K562 (cell line): ENCODE results near the gene MARCO. TPM values are rescaled to one million over a fixed set of nuclear protein-coding genes. Genes with fewer than 3 reads are reported as not detected.

ENCODE experiments used
- ATAC-seq: fragments of 200-7000 bp; cut with Tn5 transposase; 3 replicates; pipeline ENCODE4 v1.9.1; 2020; ENCODE audit warnings: moderate library complexity
- BruUV-seq: library from RNA; stranded (reverse); fragments of 400-500 nt; replicated peaks from 2 replicates; lab custom pipeline; 2021; lab: Mats Ljungman, UMichigan
- CTCF ChIA-PET: fragments of 300-600 bp; formaldehyde crosslinking; extraction: SDS; loops from one replicate; lab custom pipeline; 2021; ENCODE audit warnings: low intra/inter-chr PET ratio; lab: Yijun Ruan, JAX
- POLR2A ChIA-PET: fragments of 300-600, 350-650 bp; sonication (Branson Sonifier 250); formaldehyde crosslinking; extraction: SDS; loops from one replicate; lab custom pipeline; 2021; ENCODE audit warnings: antibody characterized with exemption, inconsistent platforms; lab: Yijun Ruan, JAX
- DNase-seq, 4 experiments: peaks; one replicate each; pipeline versions ENCODE4 v3.0.0 to v3.0.0-alpha.2; 2011 to 2018; ENCODE audit warnings: low spot score in 3 of 4, mixed read lengths in 3 of 4; ENCODE audit errors: extremely low read depth in 1 of 4
- FAIRE-seq: peaks from 2 replicates; lab custom pipeline; 2011; peaks lifted over from hg19 to GRCh38; lab: Jason Lieb, UNC
- H2AFZ ChIP-seq: 2 replicates; pipeline ENCODE4 v1.6.0; 2011; ENCODE audit warnings: low read depth, low read length, control low read depth, inconsistent platforms
- H3K27ac ChIP-seq: fragments of 200-600 bp; 3 replicates; pipeline ENCODE4 v1.8.0; 2011; ENCODE audit warnings: low read depth, mild to moderate bottlenecking, control low read depth, inconsistent platforms, low read length, moderate library complexity, mixed read lengths; ENCODE audit errors: extremely low read depth
- H3K27me3 ChIP-seq, 2 experiments: fragments of 300-600 bp in 1 of 2; 2 replicates in 1 of 2; 3 replicates in 1 of 2; pipeline versions ENCODE4 v1.6.0 to v1.8.0; 2011; ENCODE audit warnings: inconsistent platforms in 2 of 2, low read length in 2 of 2, mild to moderate bottlenecking in 1 of 2, mixed read lengths in 1 of 2, moderate library complexity in 1 of 2; ENCODE audit not compliant: control insufficient read depth in 2 of 2, insufficient read depth in 2 of 2
- H3K36me3 ChIP-seq: fragments of 300-600 bp; 3 replicates; pipeline ENCODE4 v1.8.0; 2011; ENCODE audit warnings: mild to moderate bottlenecking, low read length, inconsistent platforms; ENCODE audit not compliant: control insufficient read depth, insufficient read depth
- H3K4me1 ChIP-seq, 2 experiments: fragments of 200-600 bp in 1 of 2; replicated peaks in 1 of 2; 2 replicates in 1 of 2; 3 replicates in 1 of 2; pipeline versions ENCODE4 v1.5.1 to v1.8.0; 2011; ENCODE audit warnings: inconsistent platforms in 2 of 2, low read length in 2 of 2, mild to moderate bottlenecking in 1 of 2, mixed read lengths in 1 of 2, moderate library complexity in 1 of 2; ENCODE audit not compliant: control insufficient read depth in 2 of 2, insufficient read depth in 2 of 2
- H3K4me2 ChIP-seq: 2 replicates; pipeline ENCODE4 v1.6.1; 2011; ENCODE audit warnings: low read length, control low read depth, inconsistent platforms, mixed read lengths; ENCODE audit not compliant: insufficient read depth
- H3K4me3 ChIP-seq: fragments of 200-600 bp; sonication (generic), shearing (Covaris generic); 2 replicates; pipeline ENCODE4 v1.5.1; 2016; ENCODE audit warnings: control low read depth, inconsistent platforms
- H3K79me2 ChIP-seq: fragments of 200-600 bp; 3 replicates; pipeline ENCODE4 v1.8.0; 2011; ENCODE audit warnings: low read length, inconsistent platforms; ENCODE audit not compliant: control insufficient read depth, insufficient read depth
- H3K9ac ChIP-seq, 2 experiments: 2 replicates each; pipeline versions ENCODE4 v1.6.0 to v1.6.1; 2011; ENCODE audit warnings: low read depth in 2 of 2, low read length in 2 of 2, control low read depth in 1 of 2, inconsistent platforms in 1 of 2, mild to moderate bottlenecking in 1 of 2, mixed read lengths in 1 of 2; ENCODE audit not compliant: insufficient read depth in 1 of 2
- H3K9me1 ChIP-seq: one replicate; pipeline ENCODE4 v1.6.0; 2011; ENCODE audit warnings: inconsistent platforms, mild to moderate bottlenecking, low read length, moderate library complexity; ENCODE audit not compliant: control insufficient read depth, insufficient read depth
- H3K9me3 ChIP-seq: replicated peaks from 2 replicates; pipeline ENCODE4 v1.5.1; 2011; ENCODE audit warnings: low read depth, low read length, inconsistent platforms; ENCODE audit not compliant: control insufficient read depth, insufficient read depth
- H4K20me1 ChIP-seq: replicated peaks from 2 replicates; pipeline ENCODE4 v1.6.1; 2011; ENCODE audit warnings: low read length, inconsistent platforms, mixed read lengths; ENCODE audit not compliant: control insufficient read depth, insufficient read depth
- CXXC5 ChIP-seq: fragments of 250-450 bp; sonication (Bioruptor Pico); IDR thresholded peaks from 2 replicates; pipeline ENCODE4 v1.8.0; 2022; ENCODE audit warnings: inconsistent platforms, mild to moderate bottlenecking, moderate library complexity
- HDAC2 ChIP-seq: fragments of 450-650 bp; IDR thresholded peaks from 2 replicates; pipeline ENCODE4 v1.6.1; 2016; ENCODE audit warnings: mild to moderate bottlenecking
- KHSRP ChIP-seq: fragments of 450-650 bp; IDR thresholded peaks from 2 replicates; pipeline ENCODE4 v1.6.1; 2017
- KLF6 ChIP-seq: fragments of 250-450 bp; sonication (Bioruptor Pico); IDR thresholded peaks from 2 replicates; pipeline ENCODE4 v1.4.0; 2020; ENCODE audit warnings: mild to moderate bottlenecking, moderate library complexity, borderline replicate concordance
- NCOA2 ChIP-seq, 2 experiments: fragments of 450-650 bp; IDR thresholded peaks; 2 replicates each; pipeline ENCODE4 v1.6.1; 2018; ENCODE audit warnings: mild to moderate bottlenecking in 2 of 2, moderate library complexity in 1 of 2; ENCODE audit not compliant: partially characterized antibody in 2 of 2
- PHB ChIP-seq: fragments of 250-450 bp; sonication (Bioruptor Pico); IDR thresholded peaks from 2 replicates; pipeline ENCODE4 v1.5.0; 2021
- PHF21A ChIP-seq: fragments of 450-650 bp; IDR thresholded peaks from 2 replicates; pipeline ENCODE4 v1.6.1; 2017; ENCODE audit warnings: low read depth, borderline replicate concordance
- POLR2AphosphoS2 ChIP-seq: IDR thresholded peaks from 2 replicates; pipeline ENCODE4 v1.6.1; 2012; ENCODE audit warnings: low read length, improper control_type of control experiment
- ZNF695 ChIP-seq: fragments of 450-650 bp; formaldehyde crosslinking; IDR thresholded peaks from 2 replicates; pipeline ENCODE4 v1.4.0; 2020; ENCODE audit warnings: mild to moderate bottlenecking, moderate library complexity
- WGBS: fragments of 100-300 bp; shearing (Covaris generic); methylation state at CpG from one replicate; pipeline ENCODE4 v1.1.6; 2016; ENCODE audit warnings: low coverage, mixed read lengths; ENCODE audit not compliant: insufficient coverage; ENCODE audit errors: missing lambda C conversion rate; 5-methylcytosine and 5-hydroxymethylcytosine counted together
- in situ Hi-C: fragments of 300-500 bp; cut with MboI; formaldehyde crosslinking; loops from 4 replicates; pipeline ENCODE4 v1.15.0; 2018; ENCODE audit warnings: inconsistent platforms, mixed read lengths
- intact Hi-C: fragments of 100-400 bp; cut with micrococcal nuclease; formaldehyde crosslinking; loops from 2 replicates; pipeline ENCODE4 v1.14.2; 2022
- polyA plus RNA-seq, 8 experiments: library from polyadenylated mRNA; depleted of rRNA in 4 of 8; stranded (reverse) in 5 of 8; unstranded in 3 of 8; fragments of >200 nt; fragmentation: Nextera tagmentation in 2 of 8; fragmentation: Illumina TruSeq in 1 of 8; extraction: Ambion mirVana in 2 of 8; extraction: Trizol in 1 of 8; gene quantifications; 2 replicates each; pipeline versions ENCODE4 v1.2.1 to v1.2.3, GENCODE V29; 2011 to 2014; ENCODE audit warnings: inconsistent platforms in 1 of 8, missing spikeins in 1 of 8
- total RNA-seq, 7 experiments: library from RNA; depleted of rRNA in 6 of 7; stranded (reverse); fragments of >200 nt in 6 of 7; fragmentation: Illumina TruSeq in 2 of 7; extraction: Trizol in 2 of 7; gene quantifications; 2 replicates each; pipeline versions ENCODE4 v1.2.1 to v1.2.3, GENCODE V29; 2011 to 2021; ENCODE audit warnings: low replicate concordance in 1 of 7
- TF ChIP-seq, protein P1 (sequence below): fragments of 250-450 bp; sonication (Bioruptor Pico); IDR thresholded peaks from 2 replicates; pipeline ENCODE4 v1.4.0; 2020; ENCODE audit warnings: borderline replicate concordance
- TF ChIP-seq, protein P2 (sequence below), 2 experiments: fragments of 250-450 bp in 1 of 2; fragments of 450-650 bp in 1 of 2; sonication (Bioruptor Pico) in 1 of 2; IDR thresholded peaks; 2 replicates each; pipeline versions ENCODE4 v1.6.1 to v1.8.0; 2016 to 2021; ENCODE audit warnings: mild to moderate bottlenecking in 2 of 2, moderate library complexity in 2 of 2, missing compliant biosample characterization in 1 of 2, missing genetic modification characterization in 1 of 2
- TF ChIP-seq, protein P3 (sequence below): IDR thresholded peaks from 2 replicates; pipeline ENCODE4 v1.6.1; 2016; ENCODE audit warnings: missing genetic modification characterization, missing compliant biosample characterization

The MARCO gene
- total and polyA plus RNA-seq, 9 of the 15 experiments (the other 6 are each of a cell fraction or from before 2014, with no cell fraction given) = 0.31 TPM; not detected in 8

DNA sequence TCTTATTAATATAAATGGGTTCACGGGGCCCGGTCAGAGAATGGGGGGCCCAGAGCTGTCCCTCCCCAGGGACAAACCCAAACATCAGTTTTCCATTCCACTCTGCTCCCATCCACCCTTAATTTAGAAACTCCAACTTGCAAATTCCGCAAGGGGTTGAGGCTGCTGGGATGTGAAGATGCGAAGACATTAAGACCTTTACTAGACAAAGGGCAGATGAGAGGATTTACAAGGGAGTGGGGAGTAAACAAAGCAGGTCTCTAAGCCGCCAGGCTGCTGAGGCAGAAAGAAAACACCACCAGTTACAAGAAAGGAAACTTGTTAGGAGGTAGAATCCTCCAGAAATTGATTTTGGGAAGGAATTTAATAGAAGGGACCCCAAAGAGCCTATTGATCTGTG, 33.1 kb downstream of the MARCO start:
- no peaks in the 10 kb centered on the region for H3K79me2 ChIP-seq
- H3K4me2 ChIP-seq = no peak overlapping the region
- no peaks in the 10 kb centered on the region for H3K36me3 ChIP-seq
- in situ Hi-C loops = no loop called here
- ChIA-PET CTCF (no interaction called here), POLR2A (no interaction called here)
- H3K9ac ChIP-seq = no peak overlapping the region
- intact Hi-C loops = no loop called here
- no peaks in the 10 kb centered on the region for H3K9me1 ChIP-seq
- DNase-seq = no peak
- no peaks in the 10 kb centered on the region; the same call in 1 of the 2 replicates for H4K20me1 ChIP-seq
- peaks cover 0 to 34% of the 10 kb centered on the region in 2 experiments; a peak in 2 of 5 replicates for H3K27me3 ChIP-seq
- ATAC-seq = no peak
- FAIRE-seq = no peak
- no peak overlapping the region for H2AFZ ChIP-seq
- BruUV-seq = no TSS peak
- TF ChIP-seq, protein P1, sequence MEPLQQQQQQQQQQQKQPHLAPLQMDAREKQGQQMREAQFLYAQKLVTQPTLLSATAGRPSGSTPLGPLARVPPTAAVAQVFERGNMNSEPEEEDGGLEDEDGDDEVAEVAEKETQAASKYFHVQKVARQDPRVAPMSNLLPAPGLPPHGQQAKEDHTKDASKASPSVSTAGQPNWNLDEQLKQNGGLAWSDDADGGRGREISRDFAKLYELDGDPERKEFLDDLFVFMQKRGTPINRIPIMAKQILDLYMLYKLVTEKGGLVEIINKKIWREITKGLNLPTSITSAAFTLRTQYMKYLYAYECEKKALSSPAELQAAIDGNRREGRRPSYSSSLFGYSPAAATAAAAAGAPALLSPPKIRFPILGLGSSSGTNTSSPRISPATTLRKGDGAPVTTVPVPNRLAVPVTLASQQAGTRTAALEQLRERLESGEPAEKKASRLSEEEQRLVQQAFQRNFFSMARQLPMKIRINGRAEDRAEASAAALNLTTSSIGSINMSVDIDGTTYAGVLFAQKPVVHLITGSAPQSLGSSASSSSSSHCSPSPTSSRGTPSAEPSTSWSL = no peak
- no peaks in the 10 kb centered on the region for H3K9me3 ChIP-seq
- no peak overlapping the region for H3K27ac ChIP-seq
- no peaks in the 10 kb centered on the region for H3K4me1 ChIP-seq
- H3K4me3 ChIP-seq = no peak overlapping the region
- WGBS = 0% methylated on average over 5 of the region's 5 CpGs

DNA sequence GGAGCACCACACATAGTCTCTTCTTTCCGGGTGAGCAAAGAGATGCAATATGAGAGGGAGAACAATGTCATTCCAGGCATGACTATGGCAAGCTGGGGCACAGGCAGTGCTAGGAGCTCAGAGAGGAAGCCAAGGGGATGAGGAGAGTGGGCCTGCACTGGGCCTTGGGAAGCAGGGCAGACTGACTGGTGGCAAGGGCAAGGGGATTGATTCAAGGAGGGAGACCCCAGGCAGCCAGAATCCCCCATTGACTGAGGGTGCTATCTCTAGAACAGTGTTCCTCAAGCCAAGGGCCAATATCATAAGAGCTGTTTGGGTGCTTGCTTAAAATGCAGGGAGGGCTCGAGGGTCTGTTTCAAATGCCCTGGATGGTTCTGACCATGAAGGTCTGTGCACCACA, 36.1 kb downstream of the MARCO start:
- WGBS = 0% methylated on average over 2 of the region's 2 CpGs
- TF ChIP-seq KLF6 (no peak), PHB (no peak), CXXC5 (CRISPR knock-in tag) (no peak), POLR2AphosphoS2 (no peak), NCOA2 (IDR thresholded peaks at IDR 0.05; ENCODE audit: partially characterized antibody in 2 of 2) (no peak), ZNF695 (CRISPR knock-in tag) (no peak), PHF21A (no peak), HDAC2 (no peak), KHSRP (no peak)
- TF ChIP-seq, protein P2, sequence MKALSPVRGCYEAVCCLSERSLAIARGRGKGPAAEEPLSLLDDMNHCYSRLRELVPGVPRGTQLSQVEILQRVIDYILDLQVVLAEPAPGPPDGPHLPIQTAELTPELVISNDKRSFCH (CRISPR knock-in tag; IDR thresholded peaks at IDR 0.05) = no peak
- TF ChIP-seq, protein P2 (tag; IDR thresholded peaks at IDR 0.05) = no peak
- TF ChIP-seq, protein P3, sequence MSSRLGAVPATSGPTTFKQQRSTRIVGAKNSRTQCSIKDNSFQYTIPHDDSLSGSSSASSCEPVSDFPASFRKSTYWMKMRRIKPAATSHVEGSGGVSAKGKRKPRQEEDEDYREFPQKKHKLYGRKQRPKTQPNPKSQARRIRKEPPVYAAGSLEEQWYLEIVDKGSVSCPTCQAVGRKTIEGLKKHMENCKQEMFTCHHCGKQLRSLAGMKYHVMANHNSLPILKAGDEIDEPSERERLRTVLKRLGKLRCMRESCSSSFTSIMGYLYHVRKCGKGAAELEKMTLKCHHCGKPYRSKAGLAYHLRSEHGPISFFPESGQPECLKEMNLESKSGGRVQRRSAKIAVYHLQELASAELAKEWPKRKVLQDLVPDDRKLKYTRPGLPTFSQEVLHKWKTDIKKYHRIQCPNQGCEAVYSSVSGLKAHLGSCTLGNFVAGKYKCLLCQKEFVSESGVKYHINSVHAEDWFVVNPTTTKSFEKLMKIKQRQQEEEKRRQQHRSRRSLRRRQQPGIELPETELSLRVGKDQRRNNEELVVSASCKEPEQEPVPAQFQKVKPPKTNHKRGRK (tag) = no peak
- Histone ChIP-seq H3K9me1 (no peaks in the 10 kb centered on the region), H3K4me2 (no peak overlapping the region), H3K9me3 (no peaks in the 10 kb centered on the region), H3K79me2 (no peaks in the 10 kb centered on the region), H4K20me1 (no peaks in the 10 kb centered on the region), H3K4me3 (no peak overlapping the region), H2AFZ (no peak overlapping the region), H3K4me1 (no peaks in the 10 kb centered on the region), H3K27me3 (peaks cover 0 to 14% of the 10 kb centered on the region in 2 experiments; a peak in 2 of 5 replicates), H3K36me3 (no peaks in the 10 kb centered on the region), H3K9ac (no peak overlapping the region), H3K27ac (no peak overlapping the region)
- POLR2A ChIA-PET = interaction anchor here (0.7 to 1.2 kb wide), 2 partner anchors 32 to 488 kb away, joined by 3 read pairs; no protein-coding TSS in a partner anchor
- ATAC-seq (no peak), DNase-seq (no peak), FAIRE-seq (no peak)
- BruUV-seq = no TSS peak
- CTCF ChIA-PET = no interaction called here
- intact Hi-C loops = no loop called here
- in situ Hi-C loops = no loop called here
